ENCODE data around the gene KIAA1755. TPM values are rescaled to one million over a fixed set of nuclear protein-coding genes. Genes with fewer than 3 reads are reported as not detected.
A peak's percentile ranks its signal among the peaks of the same experiment; 100 is the strongest.

KIAA1755 gene
- total RNA-seq, 1 donor from 2014 or later = 5.4 TPM

DNA sequence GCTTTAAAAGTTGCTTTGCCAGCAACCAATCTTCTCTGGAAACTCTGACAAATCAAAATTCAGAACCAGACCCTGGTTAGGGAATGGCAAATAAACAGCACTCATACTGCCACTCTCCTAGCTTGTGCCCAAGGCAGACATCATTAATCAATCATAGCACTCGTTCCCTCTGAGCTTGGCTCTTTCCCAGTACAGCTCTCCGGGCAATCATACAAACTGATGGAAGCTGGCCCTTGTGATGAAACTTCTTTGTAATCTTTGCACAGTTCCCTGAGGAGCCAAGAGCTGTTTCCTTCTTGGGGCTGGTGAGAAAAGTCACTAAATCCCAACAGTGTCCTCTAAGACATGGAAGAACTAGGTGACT is 34.7 kb downstream of the KIAA1755 start:
- DNase-seq = no peak
- intact Hi-C loops (cut with DNase I) = loop anchor here (5.0 kb wide), 3 partner anchors 86 to 181 kb away; no protein-coding TSS in a partner anchor
- no peak for ATAC-seq (ENCODE audit: poor library complexity)

DNA sequence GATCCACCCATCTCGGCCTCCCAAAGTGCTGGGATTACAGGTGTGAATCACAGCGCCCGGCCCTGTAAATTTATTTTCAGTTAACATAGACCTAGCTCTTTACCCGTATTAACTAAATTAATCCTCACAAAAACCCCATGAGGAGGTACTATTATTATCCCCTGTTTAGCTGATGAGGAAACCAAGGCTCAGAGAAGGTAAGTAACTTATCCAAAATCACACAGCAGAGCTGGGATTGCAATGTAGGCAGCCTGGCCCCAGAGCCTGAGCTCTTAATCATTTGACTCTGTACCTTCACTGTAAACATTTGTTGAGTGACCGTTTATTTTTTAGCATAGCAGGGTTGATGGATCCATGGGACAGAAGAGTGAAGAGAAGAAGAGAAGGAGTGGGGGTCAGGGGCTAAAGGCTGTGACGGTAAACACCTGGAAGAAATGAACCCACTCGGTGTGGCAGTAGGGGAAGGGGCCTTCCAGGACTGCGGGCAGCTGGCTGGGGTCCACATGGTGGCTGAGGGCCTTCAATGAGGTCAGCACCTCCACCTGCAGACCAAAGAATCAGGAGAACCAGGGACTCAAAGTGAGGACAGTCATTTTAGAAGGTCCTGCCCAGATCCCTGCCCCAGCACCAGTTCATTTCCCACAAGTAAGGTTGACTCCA is 35.2 kb downstream of the KIAA1755 start:
- intact Hi-C loops (cut with DNase I) = loop anchor here (5.0 kb wide), 3 partner anchors 87 to 182 kb away; no protein-coding TSS in a partner anchor
- ATAC-seq (ENCODE audit: poor library complexity) (no peak), DNase-seq (no peak)

DNA sequence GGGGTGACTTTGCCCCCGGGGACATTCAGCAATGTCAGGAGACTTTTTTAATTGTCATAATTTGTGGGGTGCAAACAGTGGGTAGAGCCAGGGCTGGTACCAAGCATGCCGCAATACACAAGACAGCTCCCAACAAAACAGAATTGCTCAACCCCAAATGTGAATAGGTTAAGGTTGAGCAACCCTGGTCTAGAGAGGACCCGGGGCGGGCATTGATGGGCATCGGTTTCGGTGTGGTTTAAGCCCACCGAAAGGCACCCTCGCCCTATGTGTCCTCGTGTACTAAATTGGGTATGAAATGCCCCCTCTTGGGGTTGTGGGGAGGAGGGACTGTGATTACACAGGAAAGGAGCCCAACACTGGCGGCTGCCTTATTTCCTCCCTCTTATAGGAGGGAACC is 36.0 kb downstream of the KIAA1755 start:
- intact Hi-C loops (cut with DNase I) = loop anchor here (5.0 kb wide), 1 partner anchor 657 kb away; no protein-coding TSS in a partner anchor
- ATAC-seq (ENCODE audit: poor library complexity) (no peak), DNase-seq (no peak)

DNA sequence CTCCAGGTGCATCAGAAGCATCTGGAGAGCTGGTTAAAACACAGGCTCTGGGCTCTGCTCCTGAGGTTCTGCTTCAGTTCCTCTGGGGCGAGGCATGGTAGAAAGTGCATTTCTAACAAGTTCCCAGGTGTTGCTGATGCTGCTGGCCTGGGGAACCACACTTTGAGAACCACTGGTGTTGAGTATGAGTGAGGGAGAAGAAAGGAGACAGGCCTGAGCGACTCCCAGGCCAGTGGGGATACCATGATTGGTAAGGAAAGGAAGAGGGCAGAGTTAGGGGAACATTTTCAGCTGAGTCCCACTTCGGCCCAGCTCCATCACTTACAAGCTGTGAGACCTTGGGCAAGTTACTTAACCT is 36.8 kb downstream of the KIAA1755 start:
- DNase-seq (no peak), ATAC-seq (ENCODE audit: poor library complexity) (no peak)
- intact Hi-C loops (cut with DNase I) = loop anchor here (5.0 kb wide), 1 partner anchor 656 kb away; no protein-coding TSS in a partner anchor

DNA sequence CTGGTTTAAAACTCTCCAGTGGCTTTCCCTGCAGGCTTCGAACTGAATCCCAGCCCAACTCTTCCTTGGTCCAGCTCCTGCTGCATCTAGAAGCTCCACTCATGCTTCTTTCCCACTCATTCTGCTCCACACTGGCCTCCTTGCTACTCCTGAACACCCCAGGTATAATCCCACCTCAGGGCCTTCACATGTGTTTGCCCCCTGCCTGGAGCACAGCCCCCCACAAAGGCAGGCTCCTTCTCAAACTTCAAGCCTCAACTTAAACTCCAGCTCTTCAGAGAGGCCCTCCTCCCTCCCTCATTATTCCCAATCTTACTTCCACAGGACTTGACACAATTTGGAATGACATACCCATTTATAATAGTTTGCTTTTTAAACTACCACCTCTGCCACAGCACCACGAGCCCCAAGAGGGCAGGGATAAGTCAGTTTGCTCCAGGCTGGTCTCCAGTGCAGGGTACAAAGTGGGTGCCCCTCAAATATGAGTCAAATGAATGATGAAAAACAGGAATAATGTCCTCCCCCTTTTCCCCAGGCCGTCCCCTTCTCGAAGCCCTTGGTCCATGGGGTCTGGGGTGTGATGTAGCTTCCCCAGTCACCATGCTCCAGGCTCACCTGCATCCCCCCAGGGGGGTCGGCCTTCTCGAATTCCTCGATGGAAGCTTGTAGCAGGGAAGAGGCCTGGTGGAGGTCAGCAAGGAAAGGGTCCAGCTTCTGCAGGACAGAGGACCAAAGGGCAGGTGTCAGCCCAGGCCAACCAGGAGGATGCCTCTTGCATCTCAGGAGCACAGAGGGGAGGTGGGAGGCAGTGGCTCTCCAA is 37.4 kb downstream of the KIAA1755 start:
- ATAC-seq (ENCODE audit: poor library complexity) (no peak), DNase-seq (no peak)
- intact Hi-C loops (cut with DNase I) = loop anchor here (5.0 kb wide), 1 partner anchor 656 kb away; no protein-coding TSS in a partner anchor

DNA sequence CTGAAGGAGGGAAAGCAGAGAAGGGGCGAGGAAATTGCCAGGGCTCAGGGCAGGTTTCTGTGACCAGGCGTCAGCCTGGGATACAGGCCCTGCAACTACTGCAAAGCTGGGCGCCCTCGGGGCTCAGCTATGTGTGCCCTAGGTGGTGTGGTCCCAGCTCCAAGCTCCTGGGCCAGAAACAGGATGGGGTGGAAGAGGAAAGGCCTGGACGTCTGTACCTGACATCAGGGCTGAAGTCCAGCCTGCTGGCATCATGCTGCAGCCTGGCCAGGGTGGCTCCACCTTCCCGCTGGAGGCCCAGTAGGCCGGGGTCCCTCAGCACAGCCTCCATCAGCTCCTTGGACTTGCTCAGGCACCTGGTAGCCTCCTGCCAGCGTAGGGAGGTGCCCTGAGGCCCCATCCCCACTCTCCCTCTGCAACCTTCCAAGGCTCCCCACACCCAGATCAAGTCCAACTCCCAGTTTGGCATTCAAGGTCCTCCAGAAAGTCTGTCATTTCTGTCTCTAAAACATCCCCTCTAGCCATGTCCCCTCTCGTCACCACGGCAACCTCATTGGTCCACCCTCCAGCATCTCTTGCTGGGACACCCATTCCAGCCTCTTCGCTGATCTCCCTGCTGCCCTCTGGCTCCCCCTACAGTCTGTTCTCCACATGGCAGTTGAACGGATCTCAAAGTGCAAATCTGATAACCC is 38.2 kb downstream of the KIAA1755 start:
- DNase-seq (peak; percentile 74), ATAC-seq (ENCODE audit: poor library complexity) (peak; percentile 63)
- intact Hi-C loops (cut with DNase I) = loop anchor here (5.0 kb wide), 1 partner anchor 655 kb away; no protein-coding TSS in a partner anchor

DNA sequence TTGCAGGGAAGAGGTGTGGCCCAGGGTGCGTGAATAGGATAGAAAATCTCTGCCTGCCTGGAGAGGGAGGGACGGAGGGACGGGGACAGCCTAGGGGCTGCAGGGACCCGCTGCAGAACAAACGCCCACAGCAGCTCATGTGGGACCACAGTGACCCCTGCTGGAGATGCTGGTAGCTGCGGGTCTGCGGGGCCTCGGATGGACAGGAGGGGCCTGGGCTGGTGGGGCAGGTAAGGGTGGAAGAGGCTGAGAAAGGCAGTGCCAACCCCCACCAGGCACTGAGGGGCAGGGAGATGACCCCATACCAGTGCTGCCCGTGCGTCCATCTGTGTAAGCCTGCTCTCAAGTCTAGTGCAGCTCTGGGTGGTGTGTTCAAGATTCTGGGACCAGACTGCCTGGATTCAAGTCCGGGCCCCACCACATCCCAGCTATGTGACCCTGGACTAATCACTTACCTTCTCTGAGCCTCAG is 39.4 kb downstream of the KIAA1755 start:
- peak; percentile 83 for DNase-seq
- peak; percentile 79 for ATAC-seq (ENCODE audit: poor library complexity)
- intact Hi-C loops (cut with DNase I) = loop anchor here (2.0 to 5.0 kb wide), 2 partner anchors 164 to 654 kb away; no protein-coding TSS in a partner anchor

DNA sequence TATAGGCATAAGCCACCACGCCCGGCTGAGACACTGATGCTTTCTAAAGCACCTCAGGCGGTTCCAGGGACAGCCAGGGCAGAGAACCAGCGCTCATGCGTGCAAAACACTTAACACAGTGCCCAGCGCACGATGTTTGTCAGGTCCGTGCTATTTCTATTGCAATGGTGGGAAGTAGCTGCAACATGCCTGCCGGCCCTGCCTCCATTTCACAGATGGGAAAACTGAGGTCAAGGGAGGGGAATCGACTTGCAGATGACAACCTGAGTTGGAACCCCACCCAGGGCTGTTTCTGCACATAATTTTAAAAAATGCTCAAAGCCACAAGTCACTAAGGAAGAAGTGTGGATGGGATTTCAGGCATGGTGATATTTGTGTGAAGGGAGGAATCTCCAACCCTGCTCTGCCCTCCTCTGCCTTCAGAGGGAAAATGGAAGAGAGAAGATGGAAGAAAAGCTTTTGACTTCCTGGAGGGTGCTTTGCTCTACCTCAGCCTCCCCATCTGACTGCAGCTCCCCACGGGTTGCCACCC is 39.9 kb downstream of the KIAA1755 start:
- no peak for DNase-seq
- intact Hi-C loops (cut with DNase I) = loop anchor here (2.0 to 5.0 kb wide), 2 partner anchors 164 to 653 kb away; no protein-coding TSS in a partner anchor
- no peak for ATAC-seq (ENCODE audit: poor library complexity)

DNA sequence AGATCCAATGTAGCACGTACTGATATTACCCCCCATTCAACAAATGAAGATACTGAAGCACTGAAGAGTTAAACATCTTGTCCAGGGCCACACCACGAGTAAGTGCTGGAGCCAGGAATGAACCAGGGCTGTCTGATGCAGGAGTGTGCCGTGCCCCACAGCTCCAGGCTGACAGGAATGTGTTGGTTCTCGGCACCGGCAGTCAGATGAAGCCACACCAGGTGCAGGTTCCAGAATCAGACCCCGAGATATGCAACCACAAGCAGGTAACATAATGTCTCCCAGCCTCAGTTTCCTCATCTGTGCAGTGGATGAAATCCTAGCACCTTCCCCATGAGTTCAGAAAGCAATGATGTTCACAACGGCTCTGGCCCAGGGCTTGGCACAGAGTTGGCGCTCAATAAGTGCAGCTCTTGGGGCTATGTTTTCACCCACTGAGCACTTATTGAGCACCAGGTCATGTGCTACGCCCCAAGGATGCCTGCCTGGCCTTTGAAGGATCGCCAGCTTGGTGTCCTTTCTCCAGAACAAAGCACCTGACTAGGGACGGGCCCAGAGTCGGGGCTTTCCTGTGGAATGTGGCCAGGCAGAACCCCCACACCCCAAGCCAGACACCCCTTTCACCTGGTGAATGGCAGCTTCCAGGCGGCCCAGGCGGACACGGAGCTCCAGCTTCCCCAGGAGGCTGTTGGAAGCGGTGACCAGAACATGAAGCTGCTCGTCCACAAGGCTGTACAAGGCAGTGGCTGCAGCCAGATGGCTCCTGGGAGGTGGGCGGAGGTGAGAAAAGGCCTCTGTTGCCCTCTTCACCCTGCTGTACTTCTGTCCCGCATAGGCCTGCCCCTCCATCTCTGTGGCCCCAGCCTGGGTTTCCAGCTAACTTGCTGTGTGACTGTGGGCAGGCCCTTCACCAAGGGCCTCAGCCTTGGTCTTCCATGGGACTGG is 41.3 kb downstream of the KIAA1755 start:
- ATAC-seq (ENCODE audit: poor library complexity) = no peak
- DNase-seq = no peak
- intact Hi-C loops (cut with DNase I) = loop anchor here (5.0 kb wide), 1 partner anchor 52 kb away; the partner anchor contains the start of gene TGM2

DNA sequence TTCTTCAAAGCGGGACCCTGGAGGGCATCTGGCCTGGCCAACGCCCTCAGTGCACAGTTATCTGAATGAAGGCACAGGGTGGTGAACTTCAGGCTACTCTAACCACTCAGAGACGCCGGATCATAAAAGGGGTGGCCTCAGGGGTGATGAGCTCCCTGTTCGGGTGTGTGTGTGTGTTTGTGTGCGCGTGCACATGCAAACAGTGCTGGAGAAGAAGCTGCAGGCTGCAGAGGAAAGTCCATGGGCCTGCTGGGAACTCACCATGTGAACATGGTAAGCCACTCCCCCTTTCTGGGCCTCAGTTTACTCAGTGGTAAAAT is 42.0 kb downstream of the KIAA1755 start:
- intact Hi-C loops (cut with DNase I) = loop anchor here (5.0 kb wide), 1 partner anchor 51 kb away; the partner anchor contains the start of gene TGM2
- ATAC-seq (ENCODE audit: poor library complexity) (no peak), DNase-seq (no peak)

DNA sequence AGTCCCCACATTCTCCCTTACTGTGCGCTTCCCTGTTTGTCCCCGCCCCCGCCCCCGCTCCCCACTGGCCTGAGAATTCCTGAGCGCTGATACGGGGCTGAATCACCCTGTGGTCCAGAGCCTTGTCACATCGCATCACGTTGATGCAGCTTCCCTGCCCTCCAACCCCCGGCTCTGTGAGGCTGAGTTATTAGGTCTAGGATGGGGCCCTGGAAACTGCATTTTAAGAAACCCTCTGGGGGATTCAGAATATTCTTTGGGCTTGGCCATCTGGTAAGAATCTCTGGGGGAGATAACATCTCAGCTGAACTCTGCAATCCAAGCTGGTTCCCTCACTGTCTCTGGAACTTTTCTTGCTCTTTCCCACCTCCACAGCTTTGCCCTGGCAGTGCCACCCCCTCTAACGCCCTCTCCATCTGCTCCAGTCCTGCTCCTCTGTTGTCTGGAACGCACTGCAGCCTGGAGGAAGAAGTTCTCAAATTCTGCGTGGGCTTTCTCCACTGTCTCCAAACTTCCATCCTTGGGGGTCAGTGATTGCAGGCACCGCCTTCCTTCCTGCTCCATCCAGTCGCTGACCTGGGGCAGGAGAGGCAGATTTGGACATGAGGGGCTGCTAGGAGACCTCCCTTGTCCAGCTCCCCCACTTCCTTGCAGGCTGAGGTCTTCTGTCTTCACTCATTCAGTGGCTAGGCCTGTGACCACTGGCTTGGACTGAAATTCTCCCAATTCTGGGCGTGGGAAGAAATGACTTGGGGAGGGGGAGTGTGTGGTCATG is 42.6 kb downstream of the KIAA1755 start:
- DNase-seq (no peak), ATAC-seq (ENCODE audit: poor library complexity) (peak; percentile 14)
- intact Hi-C loops (cut with DNase I) = loop anchor here (5.0 kb wide), 1 partner anchor 51 kb away; the partner anchor contains the start of gene TGM2

DNA sequence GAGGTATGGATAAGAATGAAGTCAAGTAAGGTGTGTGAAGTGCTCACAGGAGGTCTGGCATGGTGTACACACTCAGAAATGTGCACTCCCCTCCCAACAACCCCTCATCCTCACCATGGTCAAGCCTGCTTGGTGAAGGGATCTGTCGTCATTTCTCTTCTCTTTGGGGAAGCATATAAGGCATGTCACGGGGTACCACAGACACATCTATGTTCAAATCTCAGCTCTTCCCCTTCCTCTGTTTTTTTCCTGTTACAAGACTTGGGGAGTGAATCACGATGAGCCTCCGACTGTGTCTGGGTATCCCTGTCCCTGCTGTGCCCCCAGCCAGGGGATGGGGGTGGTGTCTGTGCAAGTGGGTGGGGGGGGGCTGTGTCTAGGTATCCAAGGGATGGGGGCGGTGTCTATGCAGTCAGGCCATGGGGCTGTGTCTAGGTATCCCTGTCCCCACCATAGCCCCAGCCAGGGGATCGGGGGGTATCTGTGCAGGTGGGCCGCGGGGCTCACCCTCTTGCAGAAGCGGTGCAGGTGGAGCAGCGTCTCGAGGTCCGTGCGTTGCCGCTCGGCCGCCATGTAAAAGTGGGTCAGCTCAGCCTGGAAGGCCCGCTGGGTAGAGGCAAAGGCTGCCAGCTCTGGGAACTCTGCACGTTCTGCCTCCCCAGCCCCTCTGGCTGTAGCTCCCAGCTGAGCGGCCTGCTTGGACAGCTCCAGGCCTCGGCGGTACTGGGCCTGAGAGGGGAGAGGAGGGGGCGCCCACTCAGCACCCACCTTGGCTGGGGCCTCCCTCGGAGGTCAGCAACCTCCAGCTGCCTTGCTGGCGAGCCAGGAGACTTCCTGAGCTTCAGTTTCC is 43.6 kb downstream of the KIAA1755 start:
- no peak for ATAC-seq (ENCODE audit: poor library complexity)
- no peak for DNase-seq
- intact Hi-C loops (cut with DNase I) = loop anchor here (5.0 kb wide), 1 partner anchor 50 kb away; the partner anchor contains the start of gene TGM2

DNA sequence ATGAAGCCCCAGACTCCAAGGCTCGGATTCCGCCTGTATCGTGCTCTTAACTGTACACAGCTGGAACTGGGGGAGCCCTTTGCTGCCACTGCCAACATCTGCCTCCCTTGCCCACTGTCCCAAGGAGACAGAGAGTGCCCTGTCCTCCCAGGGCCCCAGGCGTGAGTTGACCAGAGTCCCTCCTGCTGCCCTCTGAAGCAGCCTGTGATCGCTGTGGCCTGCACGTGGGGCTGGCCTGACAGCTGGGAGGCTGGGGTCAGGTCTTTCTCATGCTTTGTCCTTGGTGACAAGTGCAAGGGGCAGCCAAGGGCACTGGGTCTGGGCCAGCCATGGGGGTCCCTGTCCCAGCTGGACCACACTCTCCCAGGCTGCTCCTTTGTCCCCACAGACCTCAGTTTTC is 44.3 kb downstream of the KIAA1755 start:
- intact Hi-C loops (cut with DNase I) = loop anchor here (5.0 kb wide), 1 partner anchor 49 kb away; the partner anchor contains the start of gene TGM2

DNA sequence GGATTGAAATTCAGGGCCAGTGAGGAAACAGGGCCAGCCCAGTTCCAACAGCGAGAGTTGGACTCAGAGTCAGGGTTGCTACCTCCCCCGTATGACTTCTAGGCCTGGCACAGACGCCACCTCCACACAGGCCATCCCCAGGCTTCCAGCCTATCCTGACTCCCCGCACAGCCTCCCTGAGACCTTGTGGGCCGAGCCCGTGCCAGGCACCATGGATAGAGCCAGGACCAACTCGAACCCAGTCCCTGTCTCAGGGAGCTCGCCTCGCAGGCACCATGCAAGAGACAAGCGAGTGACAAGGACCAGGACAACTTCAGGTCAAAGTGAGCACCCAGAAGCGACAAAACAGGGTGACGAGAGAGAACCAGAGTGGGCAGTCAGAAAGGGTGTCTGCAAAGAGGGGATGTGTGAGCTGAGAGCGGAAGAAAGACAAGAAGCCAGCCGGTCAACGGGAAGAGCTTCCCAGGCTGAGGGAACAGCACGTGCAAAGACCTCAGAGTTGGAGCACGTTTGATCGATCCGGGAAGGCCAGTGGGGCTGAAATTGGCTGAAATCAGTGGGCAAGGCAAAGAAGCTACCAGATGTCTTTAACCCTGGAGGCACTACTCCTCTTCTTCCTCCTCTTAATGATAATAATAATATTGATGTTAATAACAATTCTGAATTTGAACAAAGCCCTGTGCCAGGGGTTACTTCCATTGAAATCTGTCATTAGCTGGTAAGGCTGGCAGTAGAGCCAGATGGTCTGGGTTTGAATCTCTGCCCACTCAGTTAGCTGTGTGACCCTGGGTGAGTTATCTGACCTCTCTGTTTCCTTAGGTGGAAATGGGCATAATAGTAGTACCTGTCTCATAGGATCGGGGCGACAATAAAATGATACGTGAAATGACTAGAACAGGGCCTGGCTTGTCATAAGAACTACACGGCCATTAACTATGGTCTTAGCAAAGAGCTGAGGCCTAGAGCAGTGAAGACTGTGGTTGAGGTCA is 45.0 kb downstream of the KIAA1755 start:
- ATAC-seq (ENCODE audit: poor library complexity) (no peak), DNase-seq (no peak)
- intact Hi-C loops (cut with DNase I) = loop anchor here (5.0 kb wide), 1 partner anchor 48 kb away; the partner anchor contains the start of gene TGM2

More for the DNA sequence above, 44.3 kb downstream of the KIAA1755 start:
- ATAC-seq (ENCODE audit: poor library complexity) (no peak), DNase-seq (no peak)

Measured in Right ventricle myocardium superior (tissue), 1 donor.